PFSK-1 (cell line): Measurements from ENCODE around the gene AAK1.

Experiments used
- FOXP2 ChIP-seq: optimal IDR thresholded peaks from 2 replicates; pipeline ENCODE3; 2011; ENCODE audit warnings: borderline replicate concordance, control low read depth, inconsistent platforms; ENCODE audit not compliant: insufficient read depth; ENCODE audit errors: extremely low read length, extremely low read depth
- POLR2AphosphoS5 ChIP-seq: IDR thresholded peaks from 2 replicates; pipeline ENCODE4 v1.6.1; 2012; ENCODE audit warnings: low read depth, mild to moderate bottlenecking, control low read depth, low read length, moderate library complexity
- SIN3A ChIP-seq: IDR thresholded peaks from 2 replicates; pipeline ENCODE4 v1.6.1; 2012; ENCODE audit warnings: mild to moderate bottlenecking, low read length, moderate library complexity, borderline replicate concordance; ENCODE audit not compliant: insufficient read depth
- TAF1 ChIP-seq: IDR thresholded peaks from 2 replicates; pipeline ENCODE4 v1.6.1; 2012; ENCODE audit warnings: low read length, control low read depth, borderline replicate concordance; ENCODE audit not compliant: insufficient read depth
- TF ChIP-seq, protein P1 (sequence below), 2 experiments: IDR thresholded peaks; 2 replicates each; pipeline versions ENCODE4 v1.6.1 to v1.8.0; 2011 to 2012; ENCODE audit warnings: low read depth in 2 of 2, low read length in 2 of 2, control low read depth in 1 of 2, inconsistent platforms in 1 of 2, mild to moderate bottlenecking in 1 of 2, moderate library complexity in 1 of 2; ENCODE audit not compliant: insufficient read depth in 1 of 2

Gene AAK1

GRCh38 chr2:69580486-69580885 is 63.1 kb downstream of the AAK1 start:
- TF ChIP-seq FOXP2 (no peak), POLR2AphosphoS5 (no peak), TAF1 (no peak), SIN3A (no peak)
- TF ChIP-seq, protein P1, sequence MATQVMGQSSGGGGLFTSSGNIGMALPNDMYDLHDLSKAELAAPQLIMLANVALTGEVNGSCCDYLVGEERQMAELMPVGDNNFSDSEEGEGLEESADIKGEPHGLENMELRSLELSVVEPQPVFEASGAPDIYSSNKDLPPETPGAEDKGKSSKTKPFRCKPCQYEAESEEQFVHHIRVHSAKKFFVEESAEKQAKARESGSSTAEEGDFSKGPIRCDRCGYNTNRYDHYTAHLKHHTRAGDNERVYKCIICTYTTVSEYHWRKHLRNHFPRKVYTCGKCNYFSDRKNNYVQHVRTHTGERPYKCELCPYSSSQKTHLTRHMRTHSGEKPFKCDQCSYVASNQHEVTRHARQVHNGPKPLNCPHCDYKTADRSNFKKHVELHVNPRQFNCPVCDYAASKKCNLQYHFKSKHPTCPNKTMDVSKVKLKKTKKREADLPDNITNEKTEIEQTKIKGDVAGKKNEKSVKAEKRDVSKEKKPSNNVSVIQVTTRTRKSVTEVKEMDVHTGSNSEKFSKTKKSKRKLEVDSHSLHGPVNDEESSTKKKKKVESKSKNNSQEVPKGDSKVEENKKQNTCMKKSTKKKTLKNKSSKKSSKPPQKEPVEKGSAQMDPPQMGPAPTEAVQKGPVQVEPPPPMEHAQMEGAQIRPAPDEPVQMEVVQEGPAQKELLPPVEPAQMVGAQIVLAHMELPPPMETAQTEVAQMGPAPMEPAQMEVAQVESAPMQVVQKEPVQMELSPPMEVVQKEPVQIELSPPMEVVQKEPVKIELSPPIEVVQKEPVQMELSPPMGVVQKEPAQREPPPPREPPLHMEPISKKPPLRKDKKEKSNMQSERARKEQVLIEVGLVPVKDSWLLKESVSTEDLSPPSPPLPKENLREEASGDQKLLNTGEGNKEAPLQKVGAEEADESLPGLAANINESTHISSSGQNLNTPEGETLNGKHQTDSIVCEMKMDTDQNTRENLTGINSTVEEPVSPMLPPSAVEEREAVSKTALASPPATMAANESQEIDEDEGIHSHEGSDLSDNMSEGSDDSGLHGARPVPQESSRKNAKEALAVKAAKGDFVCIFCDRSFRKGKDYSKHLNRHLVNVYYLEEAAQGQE (IDR thresholded peaks at IDR 0.05; ENCODE audit: insufficient read depth in 1 of 2, low read depth in 2 of 2, low read length in 2 of 2) = no peak

DNA sequence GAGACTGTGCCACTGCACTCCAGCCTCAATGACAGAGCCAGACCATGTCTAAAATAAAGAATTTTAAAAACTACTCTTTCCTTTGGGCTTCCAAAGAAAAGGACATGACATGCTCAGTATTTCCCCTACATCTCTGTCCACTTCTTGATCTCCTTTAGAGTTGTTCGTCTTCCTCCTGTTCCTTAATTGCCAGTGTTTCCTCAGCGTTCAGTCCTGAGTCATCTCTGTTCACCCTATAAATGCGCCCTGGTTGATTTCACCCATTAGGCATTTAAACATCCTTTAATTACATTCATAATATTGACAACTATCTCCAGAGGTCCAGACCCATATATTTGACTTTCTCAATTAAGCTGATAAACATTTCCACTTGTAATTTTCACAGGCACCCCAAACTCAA is 64.0 kb downstream of the AAK1 start:
- no peak for TF ChIP-seq TAF1

DNA sequence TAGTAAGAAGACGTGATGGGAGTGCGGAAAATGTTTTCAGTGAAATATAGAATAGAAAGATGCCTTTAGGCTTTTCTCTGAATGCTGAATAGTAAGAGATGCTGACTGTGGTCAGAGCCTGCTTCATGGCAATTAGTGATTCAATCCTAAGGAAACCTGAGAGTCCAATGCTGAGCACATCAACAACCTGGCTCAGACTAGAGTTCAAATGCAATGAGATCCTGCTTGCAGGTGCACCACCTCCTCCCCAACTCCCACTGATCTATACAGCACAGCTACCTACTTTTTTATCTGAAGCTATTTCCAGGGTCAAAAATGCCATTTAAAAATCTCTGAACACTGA is 65.4 kb downstream of the AAK1 start:
- TF ChIP-seq FOXP2 (no peak), SIN3A (no peak), POLR2AphosphoS5 (no peak), TAF1 (no peak)
- TF ChIP-seq, protein P1 (IDR thresholded peaks at IDR 0.05; ENCODE audit: insufficient read depth in 1 of 2, low read depth in 2 of 2, low read length in 2 of 2) = no peak

DNA sequence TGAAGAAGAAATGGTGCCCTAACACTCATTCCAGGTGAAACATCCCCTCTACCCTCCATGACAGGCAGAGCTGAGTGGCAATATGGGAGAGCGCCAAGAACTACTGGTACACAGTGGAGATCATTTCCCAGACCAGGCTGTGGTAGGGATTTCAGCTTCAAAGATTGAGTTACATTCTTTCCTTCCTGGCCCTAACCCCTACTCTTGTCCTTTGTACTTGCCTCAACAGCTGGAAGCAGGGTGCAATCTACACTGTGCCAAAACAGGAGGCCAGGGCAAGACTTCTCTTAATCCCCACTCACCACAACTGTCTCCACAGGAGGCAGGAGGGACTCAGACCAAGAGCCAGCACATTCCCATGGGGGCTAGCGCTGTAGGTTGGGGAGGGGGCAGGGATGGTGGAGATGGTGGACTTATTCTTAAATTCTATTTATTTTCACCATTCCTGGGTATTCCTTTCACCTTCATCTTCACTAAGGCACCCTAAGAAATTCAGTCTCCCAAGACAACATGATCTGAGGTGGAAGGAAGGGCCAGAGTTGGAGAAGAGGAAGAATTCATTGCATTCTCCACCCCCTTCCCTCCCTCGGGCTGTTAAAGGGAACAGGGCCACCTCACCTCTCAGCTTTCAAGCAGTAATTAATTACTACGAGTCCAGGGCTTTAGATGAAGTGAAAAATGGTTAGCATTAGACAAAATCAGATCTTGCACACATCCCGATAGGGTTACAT is 65.9 kb downstream of the AAK1 start:
- TF ChIP-seq SIN3A (no peak), FOXP2 (no peak), TAF1 (no peak), POLR2AphosphoS5 (no peak)
- TF ChIP-seq, protein P1 (IDR thresholded peaks at IDR 0.05; ENCODE audit: insufficient read depth in 1 of 2, low read depth in 2 of 2, low read length in 2 of 2) = no peak

- no peak for TF ChIP-seq FOXP2
- no peak for TF ChIP-seq POLR2AphosphoS5
- TF ChIP-seq, protein P1 (IDR thresholded peaks at IDR 0.05; ENCODE audit: insufficient read depth in 1 of 2, low read depth in 2 of 2, low read length in 2 of 2) = no peak
- TF ChIP-seq TAF1 = no peak
Measured at GRCh38 chr2:69576880-69577279, 66.7 kb downstream of the AAK1 start.
